GM23338 (cell line): ENCODE measurements around the gene EEF2K. TPM values are rescaled to one million over a fixed set of nuclear protein-coding genes. Genes with fewer than 3 reads are reported as not detected.

Experiments
- ATAC-seq: fragments of 200-7000 bp; cut with Tn5 transposase; 3 replicates; pipeline ENCODE4 v1.9.1; 2020
- DNase-seq: peaks from one replicate; pipeline ENCODE4 v3.0.0-alpha.2; 2015; ENCODE audit warnings: low spot score
- H2AFZ ChIP-seq: fragments of 200-600 bp; sonication (generic); 2 replicates; pipeline ENCODE4 v1.8.0; 2016; ENCODE audit warnings: antibody characterized with exemption, mild to moderate bottlenecking, moderate library complexity
- H3F3A ChIP-seq: fragments of 200-600 bp; sonication (generic); replicated peaks from 2 replicates; pipeline ENCODE4 v1.8.0; 2017; ENCODE audit warnings: antibody characterized with exemption, mixed run types, low read depth
- H3K27ac ChIP-seq: fragments of 200-600 bp; sonication (generic); 2 replicates; pipeline ENCODE4 v1.6.1; 2016; ENCODE audit warnings: low read depth
- H3K27me3 ChIP-seq: fragments of 200-600 bp; sonication (generic); 2 replicates; pipeline ENCODE4 v1.8.0; 2016; ENCODE audit warnings: mild to moderate bottlenecking, mixed run types, moderate library complexity; ENCODE audit not compliant: insufficient read depth
- H3K36me3 ChIP-seq: fragments of 200-600 bp; sonication (generic); 2 replicates; pipeline ENCODE4 v1.8.0; 2016; ENCODE audit warnings: mild to moderate bottlenecking; ENCODE audit not compliant: insufficient read depth
- H3K4me1 ChIP-seq: fragments of 200-600 bp; sonication (generic); 2 replicates; pipeline ENCODE4 v1.8.0; 2016; ENCODE audit warnings: mild to moderate bottlenecking, moderate library complexity; ENCODE audit not compliant: insufficient read depth
- H3K4me2 ChIP-seq: fragments of 200-600 bp; sonication (generic); 2 replicates; pipeline ENCODE4 v1.7.1; 2017; ENCODE audit warnings: mixed run types
- H3K4me3 ChIP-seq: fragments of 200-600 bp; sonication (generic); 2 replicates; pipeline ENCODE4 v1.6.1; 2016; ENCODE audit warnings: mixed run types
- H3K79me2 ChIP-seq: fragments of 200-600 bp; sonication (generic); replicated peaks from 2 replicates; pipeline ENCODE4 v1.8.0; 2017; ENCODE audit warnings: mild to moderate bottlenecking; ENCODE audit not compliant: insufficient read depth
- H3K9me2 ChIP-seq: fragments of 200-600 bp; sonication (generic); 2 replicates; pipeline ENCODE4 v1.8.0; 2017; ENCODE audit not compliant: insufficient read depth
- H4K20me1 ChIP-seq: fragments of 200-600 bp; sonication (generic); replicated peaks from 2 replicates; pipeline ENCODE4 v1.8.0; 2017; ENCODE audit warnings: mild to moderate bottlenecking; ENCODE audit not compliant: insufficient read depth
- H3K27ac Mint-ChIP-seq: 2 replicates; pipeline ENCODE4 v1.8.0; 2020; ENCODE audit warnings: inconsistent platforms, mild to moderate bottlenecking, moderate library complexity, mixed read lengths
- H3K27me3 Mint-ChIP-seq: 3 replicates; pipeline ENCODE4 v1.8.0; 2022; ENCODE audit warnings: low read depth, mild to moderate bottlenecking, moderate library complexity, mixed read lengths, inconsistent platforms; ENCODE audit not compliant: insufficient read depth, poor library complexity
- H3K36me3 Mint-ChIP-seq: 3 replicates; pipeline ENCODE4 v1.8.0; 2021; ENCODE audit warnings: low read depth, mild to moderate bottlenecking, inconsistent platforms, moderate library complexity, mixed read lengths
- H3K4me1 Mint-ChIP-seq: 3 replicates; pipeline ENCODE4 v1.8.0; 2020; ENCODE audit warnings: mild to moderate bottlenecking, inconsistent platforms, mixed read lengths
- H3K4me3 Mint-ChIP-seq: 3 replicates; pipeline ENCODE4 v1.8.0; 2021; ENCODE audit warnings: moderate library complexity, mild to moderate bottlenecking, inconsistent platforms, mixed read lengths
- H3K9me3 Mint-ChIP-seq: 3 replicates; pipeline ENCODE4 v1.8.0; 2020; ENCODE audit warnings: moderate library complexity, mild to moderate bottlenecking, inconsistent platforms, mixed read lengths
- CREB1 ChIP-seq: fragments of 250-450 bp; sonication (Bioruptor Pico); IDR thresholded peaks from 2 replicates; pipeline ENCODE4 v1.5.0; 2020; ENCODE audit warnings: low read depth, mild to moderate bottlenecking, moderate library complexity
- CTCF ChIP-seq, 2 experiments: fragments of 200-600 bp in 1 of 2; sonication (generic) in 1 of 2; conservative IDR thresholded peaks; 2 replicates each; pipeline versions ENCODE4 v1.5.1 to v1.6.1; 2016 to 2017; ENCODE audit warnings: antibody characterized with exemption in 2 of 2, low read depth in 2 of 2, mild to moderate bottlenecking in 2 of 2, moderate library complexity in 1 of 2
- ETS1 ChIP-seq: IDR thresholded peaks from 2 replicates; pipeline ENCODE4 v1.6.1; 2016; ENCODE audit warnings: antibody characterized with exemption
- EZH2 ChIP-seq: fragments of 200-600 bp; sonication (generic); IDR thresholded peaks from one replicate; pipeline ENCODE4 v1.8.0; 2017; ENCODE audit warnings: antibody characterized with exemption, mild to moderate bottlenecking, low read depth; ENCODE audit not compliant: unreplicated experiment
- EZH2phosphoT487 ChIP-seq: fragments of 200-600 bp; sonication (generic); IDR thresholded peaks from one replicate; pipeline ENCODE4 v1.8.1; 2018; ENCODE audit warnings: antibody characterized with exemption; ENCODE audit not compliant: unreplicated experiment
- JUNB ChIP-seq: IDR thresholded peaks from one replicate; pipeline ENCODE4 v1.6.1; 2016; ENCODE audit warnings: antibody characterized with exemption; ENCODE audit not compliant: unreplicated experiment
- NANOG ChIP-seq: IDR thresholded peaks from 2 replicates; pipeline ENCODE4 v1.6.1; 2016; ENCODE audit warnings: antibody characterized with exemption, borderline replicate concordance
- POLR2AphosphoS5 ChIP-seq: IDR thresholded peaks from 2 replicates; pipeline ENCODE4 v1.6.1; 2016; ENCODE audit warnings: antibody characterized with exemption, low read depth
- REST ChIP-seq: IDR thresholded peaks from one replicate; pipeline ENCODE4 v1.6.1; 2018; ENCODE audit warnings: antibody characterized with exemption; ENCODE audit not compliant: unreplicated experiment
- STAT1 ChIP-seq: IDR thresholded peaks from one replicate; pipeline ENCODE4 v1.6.1; 2016; ENCODE audit warnings: antibody characterized with exemption; ENCODE audit not compliant: unreplicated experiment
- ZNF114 ChIP-seq: fragments of 250-450 bp; sonication (Bioruptor Pico); IDR thresholded peaks from 2 replicates; pipeline ENCODE4 v1.5.0; 2020; ENCODE audit warnings: mild to moderate bottlenecking, moderate library complexity
- ZNF331 ChIP-seq: fragments of 250-450 bp; sonication (Bioruptor Pico); IDR thresholded peaks from 2 replicates; pipeline ENCODE4 v1.5.0; 2020; ENCODE audit warnings: low read depth, mild to moderate bottlenecking, moderate library complexity
- ZNF462 ChIP-seq: fragments of 250-450 bp; sonication (Bioruptor Pico); IDR thresholded peaks from 2 replicates; pipeline ENCODE4 v1.5.0; 2020; ENCODE audit warnings: mild to moderate bottlenecking, moderate library complexity
- polyA plus RNA-seq: library from polyadenylated mRNA; unstranded; fragments of >200 nt; fragmentation: Nextera tagmentation; extraction: Ambion mirVana; gene quantifications from 2 replicates; pipeline ENCODE4 v1.2.1, GENCODE V29; 2016
- total RNA-seq: library from RNA; depleted of rRNA; stranded (reverse); fragments of >200 nt; shearing (Covaris generic); gene quantifications from 2 replicates; pipeline ENCODE4 v1.2.3, GENCODE V29; 2014

The EEF2K gene
- total and polyA plus RNA-seq, 2 experiments from 2014 or later, result 5.4 to 23.9 TPM

- Histone ChIP-seq H3K4me2 (no peak overlapping the region), H3F3A (peaks cover 21% of the 10 kb centered on the region), H3K4me3 (no peak overlapping the region), H4K20me1 (peaks cover 4% of the 10 kb centered on the region), H2AFZ (no peak overlapping the region), H3K27me3 (no peaks in the 10 kb centered on the region), H3K4me1 (no peaks in the 10 kb centered on the region), H3K36me3 (peaks cover 25% of the 10 kb centered on the region), H3K79me2 (peaks cover 11% of the 10 kb centered on the region), H3K9me2 (no peaks in the 10 kb centered on the region), H3K27ac (0 out of 2 replicates have a peak overlapping the region, but pooled peaks have one; percentile 72)
- H3K36me3 Mint-ChIP-seq, result peaks cover 76% of the 10 kb centered on the region
- ATAC-seq (no peak), DNase-seq (no peak)
- H3K27me3 Mint-ChIP-seq, result peaks cover 15% of the 10 kb centered on the region
- H3K4me1 Mint-ChIP-seq, result peaks cover 2% of the 10 kb centered on the region; the same call in 1 of the 3 replicates
- H3K9me3 Mint-ChIP-seq, result no peaks in the 10 kb centered on the region
- peak overlapping the region; percentile 89 for H3K27ac Mint-ChIP-seq
- TF ChIP-seq JUNB (no peak), NANOG (no peak), ETS1 (no peak), EZH2 (no peak), CTCF (conservative IDR thresholded peaks at IDR 0.05; ENCODE audit: low read depth in 2 of 2) (no peak), ZNF331 (CRISPR knock-in tag) (no peak), EZH2phosphoT487 (no peak), STAT1 (no peak), ZNF114 (CRISPR knock-in tag) (no peak), CREB1 (CRISPR knock-in tag) (no peak), ZNF462 (CRISPR knock-in tag) (no peak), POLR2AphosphoS5 (no peak), REST (no peak)
- no peak overlapping the region for H3K4me3 Mint-ChIP-seq
These were observed 116.0 kb downstream of the EEF2K start for GRCh38 chr16:22322021-22322471.
